Measurements from ENCODE around the gene ZBTB24. TPM values are rescaled to one million over a fixed set of nuclear protein-coding genes. Genes with fewer than 3 reads are reported as not detected.

The ZBTB24 gene
- total RNA-seq, 1 donor from 2014 or later, result 10.6 TPM

DNA sequence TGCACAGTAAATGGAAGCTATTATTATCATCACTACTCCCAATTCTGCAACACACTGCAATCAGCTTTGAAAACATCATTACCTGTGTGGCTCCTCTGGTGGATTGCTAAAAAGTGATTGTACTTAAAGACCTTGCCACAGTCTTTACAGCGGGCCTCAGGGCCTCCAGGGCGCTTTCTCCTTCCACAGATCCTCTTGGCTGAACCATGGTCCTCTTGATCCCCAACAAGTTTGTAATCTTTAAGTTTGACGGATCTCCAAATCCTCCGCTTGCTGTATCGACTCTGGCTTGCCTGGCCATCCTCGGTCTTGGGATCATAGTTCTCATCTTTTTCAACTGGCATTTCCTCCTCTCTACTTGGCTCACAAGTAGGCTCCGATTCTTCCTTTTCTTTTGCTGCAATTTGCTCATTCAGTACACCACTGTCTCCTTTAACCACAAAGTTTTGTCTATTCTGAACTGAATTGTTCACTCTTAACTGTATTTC lies 2.0 kb downstream of the ZBTB24 start:
- DNase-seq (ENCODE audit: extremely low spot score, unreplicated experiment), result no peak
- Mint-ChIP-seq H3K36me3 (peaks cover 29% of the 10 kb centered on the region), H3K9me3 (no peaks in the 10 kb centered on the region), H3K4me3 (peak overlapping the region; percentile 97), H3K27ac (no peak overlapping the region), H3K4me1 (ENCODE audit: unreplicated experiment) (peaks cover 41% of the 10 kb centered on the region), H3K27me3 (no peaks in the 10 kb centered on the region)
- TF ChIP-seq, protein P1, sequence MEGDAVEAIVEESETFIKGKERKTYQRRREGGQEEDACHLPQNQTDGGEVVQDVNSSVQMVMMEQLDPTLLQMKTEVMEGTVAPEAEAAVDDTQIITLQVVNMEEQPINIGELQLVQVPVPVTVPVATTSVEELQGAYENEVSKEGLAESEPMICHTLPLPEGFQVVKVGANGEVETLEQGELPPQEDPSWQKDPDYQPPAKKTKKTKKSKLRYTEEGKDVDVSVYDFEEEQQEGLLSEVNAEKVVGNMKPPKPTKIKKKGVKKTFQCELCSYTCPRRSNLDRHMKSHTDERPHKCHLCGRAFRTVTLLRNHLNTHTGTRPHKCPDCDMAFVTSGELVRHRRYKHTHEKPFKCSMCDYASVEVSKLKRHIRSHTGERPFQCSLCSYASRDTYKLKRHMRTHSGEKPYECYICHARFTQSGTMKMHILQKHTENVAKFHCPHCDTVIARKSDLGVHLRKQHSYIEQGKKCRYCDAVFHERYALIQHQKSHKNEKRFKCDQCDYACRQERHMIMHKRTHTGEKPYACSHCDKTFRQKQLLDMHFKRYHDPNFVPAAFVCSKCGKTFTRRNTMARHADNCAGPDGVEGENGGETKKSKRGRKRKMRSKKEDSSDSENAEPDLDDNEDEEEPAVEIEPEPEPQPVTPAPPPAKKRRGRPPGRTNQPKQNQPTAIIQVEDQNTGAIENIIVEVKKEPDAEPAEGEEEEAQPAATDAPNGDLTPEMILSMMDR (conservative IDR thresholded peaks at IDR 0.05), result no peak

DNA sequence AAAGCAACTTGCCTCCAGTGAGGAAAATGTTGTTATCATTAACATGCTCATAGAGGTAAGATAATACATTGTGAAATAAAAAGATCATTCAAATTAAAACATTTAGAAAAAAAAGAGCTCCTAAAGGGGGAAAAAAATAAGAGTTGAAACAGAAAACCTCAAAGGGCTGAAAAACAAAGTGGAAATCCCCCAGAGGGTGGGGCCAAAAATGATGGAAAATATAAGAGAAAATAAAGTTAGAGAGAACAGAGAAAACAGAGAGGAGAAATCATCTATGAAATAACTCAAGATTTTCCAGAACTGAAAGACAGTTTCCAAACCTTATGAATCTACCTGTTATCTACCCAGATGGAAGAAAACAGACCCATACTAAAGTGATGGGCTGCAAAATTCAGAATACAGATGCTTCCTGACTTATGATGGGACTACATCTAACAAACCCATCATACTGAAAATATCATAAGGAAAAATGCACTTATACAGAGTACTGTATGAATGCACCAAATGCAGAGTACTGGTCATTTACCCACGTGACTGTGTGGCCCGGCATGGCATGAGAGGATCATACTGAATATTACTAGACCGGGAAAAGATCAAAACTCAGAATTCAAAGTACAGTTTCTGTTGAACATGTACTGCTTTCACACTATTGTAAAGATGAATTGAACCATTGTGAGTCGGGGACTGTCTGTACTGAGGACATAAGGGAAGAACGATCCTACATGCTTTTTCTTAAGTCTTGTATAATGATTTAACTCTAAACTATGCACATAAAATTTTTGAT lies 4.0 kb downstream of the ZBTB24 start:
- TF ChIP-seq, protein P1 (conservative IDR thresholded peaks at IDR 0.05), result no peak
- Mint-ChIP-seq H3K4me1 (ENCODE audit: unreplicated experiment) (peaks cover 41% of the 10 kb centered on the region), H3K9me3 (no peaks in the 10 kb centered on the region), H3K27ac (peak overlapping the region; percentile 37), H3K36me3 (peaks cover 42% of the 10 kb centered on the region), H3K4me3 (peak overlapping the region; percentile 76), H3K27me3 (no peaks in the 10 kb centered on the region)
- no peak for DNase-seq (ENCODE audit: extremely low spot score, unreplicated experiment)

DNA sequence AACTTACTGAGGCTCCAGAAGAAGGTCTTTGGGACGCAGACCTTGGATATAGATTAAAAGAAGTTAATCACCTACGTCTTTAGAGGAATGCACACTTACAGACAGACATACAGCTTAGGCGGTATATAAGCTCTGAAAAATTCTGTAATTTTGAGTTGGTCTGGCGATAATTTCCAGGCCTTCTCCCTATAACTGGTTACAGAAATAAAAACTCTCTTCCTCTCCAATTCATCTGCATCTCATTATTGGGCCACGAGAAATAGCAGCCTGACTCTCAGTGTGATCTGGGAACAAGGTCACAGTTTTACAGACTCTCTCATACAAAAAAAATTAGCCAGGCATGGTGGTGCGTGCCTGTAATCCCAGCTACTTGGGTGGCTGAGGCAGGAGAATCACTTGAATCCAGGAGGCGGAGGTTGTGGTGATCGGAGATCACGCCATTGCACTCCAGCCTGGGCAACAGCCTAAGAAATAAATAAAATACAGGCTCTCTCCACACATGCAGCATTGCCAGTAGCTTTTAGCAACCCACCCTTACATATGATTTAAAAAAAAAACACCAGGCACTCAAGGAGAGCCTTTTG lies 4.7 kb downstream of the ZBTB24 start:
- Mint-ChIP-seq H3K9me3 (no peaks in the 10 kb centered on the region), H3K27ac (peak overlapping the region; percentile 53), H3K27me3 (no peaks in the 10 kb centered on the region), H3K36me3 (peaks cover 46% of the 10 kb centered on the region), H3K4me3 (peak overlapping the region; percentile 76), H3K4me1 (ENCODE audit: unreplicated experiment) (peaks cover 41% of the 10 kb centered on the region)
- TF ChIP-seq, protein P1 (conservative IDR thresholded peaks at IDR 0.05), result no peak
- no peak for DNase-seq (ENCODE audit: extremely low spot score, unreplicated experiment)

DNA sequence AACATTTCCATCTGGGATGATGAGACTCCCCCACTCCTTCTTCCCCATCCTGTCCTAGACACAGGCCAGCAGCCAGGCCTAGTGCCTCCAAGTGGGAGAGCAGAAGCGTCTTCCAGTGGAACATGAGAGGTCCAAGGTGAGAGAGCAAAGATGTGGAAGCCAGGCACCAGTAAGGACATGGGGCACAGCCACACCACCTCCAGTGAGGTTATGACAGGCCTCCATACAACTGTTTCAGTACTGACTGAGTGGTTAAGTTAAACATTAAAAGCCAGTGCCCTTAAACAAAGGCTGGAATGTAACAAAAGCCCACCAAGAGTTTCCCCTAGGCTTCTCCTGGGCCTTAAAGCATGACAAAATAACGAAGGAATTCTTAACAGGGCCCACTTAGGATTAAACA lies 5.3 kb downstream of the ZBTB24 start:
- Mint-ChIP-seq H3K4me1 (ENCODE audit: unreplicated experiment) (peaks cover 41% of the 10 kb centered on the region), H3K27me3 (no peaks in the 10 kb centered on the region), H3K9me3 (no peaks in the 10 kb centered on the region), H3K4me3 (peak overlapping the region; percentile 76), H3K36me3 (peaks cover 51% of the 10 kb centered on the region), H3K27ac (peak overlapping the region; percentile 53)
- no peak for DNase-seq (ENCODE audit: extremely low spot score, unreplicated experiment)
- TF ChIP-seq, protein P1 (conservative IDR thresholded peaks at IDR 0.05), result no peak

DNA sequence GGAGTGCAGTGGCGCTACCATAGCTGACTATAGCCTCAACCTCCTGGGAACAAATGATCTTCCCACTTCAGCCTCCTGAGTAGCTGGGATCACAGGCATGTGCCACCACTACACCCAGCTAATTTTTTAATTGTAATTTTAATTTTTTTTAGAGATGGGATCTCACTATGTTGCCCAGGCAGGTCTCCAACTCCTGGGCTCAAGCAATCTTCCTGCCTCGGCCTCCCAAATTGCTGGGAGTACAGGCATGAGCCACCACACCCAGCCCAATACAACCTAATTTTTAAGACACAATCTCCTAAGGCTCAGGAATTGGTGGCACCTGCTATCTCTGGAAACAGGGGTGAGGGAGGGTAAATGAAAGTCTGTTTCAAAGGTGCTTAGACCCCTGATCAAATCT lies 5.8 kb downstream of the ZBTB24 start:
- H3K27ac Mint-ChIP-seq, result peak overlapping the region; percentile 53
- peaks cover 37% of the 10 kb centered on the region for H3K4me1 Mint-ChIP-seq (ENCODE audit: unreplicated experiment)
- H3K4me3 Mint-ChIP-seq, result peak overlapping the region; percentile 76
- peaks cover 53% of the 10 kb centered on the region for H3K36me3 Mint-ChIP-seq
- no peaks in the 10 kb centered on the region for H3K9me3 Mint-ChIP-seq
- TF ChIP-seq, protein P1 (conservative IDR thresholded peaks at IDR 0.05), result no peak
- no peaks in the 10 kb centered on the region for H3K27me3 Mint-ChIP-seq
- DNase-seq (ENCODE audit: extremely low spot score, unreplicated experiment), result no peak
